PC-9 (cell line): ENCODE measurements around the gene MYBPH. TPM values are rescaled to one million over a fixed set of nuclear protein-coding genes. Genes with fewer than 3 reads are reported as not detected.

ENCODE experiments used
- BruUV-seq: library from RNA; stranded (reverse); fragments of 400-500 nt; replicated peaks from 2 replicates; lab custom pipeline; 2021; lab: Mats Ljungman, UMichigan
- CTCF ChIA-PET: fragments of 300-600 bp; sonication (Branson Sonifier 250); formaldehyde crosslinking; loops from one replicate; lab custom pipeline; 2022; ENCODE audit warnings: antibody characterized with exemption; lab: Charles Lee
- POLR2A ChIA-PET: fragments of 300-600 bp; sonication (Branson Sonifier 250); formaldehyde crosslinking; loops from one replicate; lab custom pipeline; 2022; ENCODE audit warnings: antibody characterized with exemption; ENCODE audit not compliant: unreplicated experiment; lab: Charles Lee
- DNase-seq, 2 experiments: peaks; one replicate each; pipeline versions ENCODE4 v3.0.0 to v3.0.0-alpha.2; 2015 to 2022; ENCODE audit warnings: mixed read lengths in 1 of 2
- H2AFZ ChIP-seq: fragments of 200-600 bp; sonication (generic); 2 replicates; pipeline ENCODE4 v1.8.1; 2017; ENCODE audit warnings: antibody characterized with exemption
- H3F3A ChIP-seq: fragments of 200-600 bp; sonication (generic); 2 replicates; pipeline ENCODE4 v1.8.1; 2017; ENCODE audit warnings: antibody characterized with exemption, mild to moderate bottlenecking, low read depth; ENCODE audit not compliant: insufficient read depth
- H3K27ac ChIP-seq: fragments of 200-600 bp; sonication (generic); 2 replicates; pipeline ENCODE4 v1.6.1; 2016; ENCODE audit warnings: mixed run types
- H3K27me3 ChIP-seq: fragments of 200-600 bp; sonication (generic); 2 replicates; pipeline ENCODE4 v1.6.1; 2016; ENCODE audit warnings: low read depth, mixed run types; ENCODE audit not compliant: insufficient read depth
- H3K36me3 ChIP-seq: fragments of 200-600 bp; sonication (generic); 2 replicates; pipeline ENCODE4 v1.6.1; 2016; ENCODE audit warnings: low read depth, mixed run types
- H3K4me1 ChIP-seq: fragments of 200-600 bp; sonication (generic); replicated peaks from 2 replicates; pipeline ENCODE4 v1.6.1; 2016; ENCODE audit warnings: mixed run types; ENCODE audit not compliant: insufficient read depth
- H3K4me2 ChIP-seq: fragments of 200-600 bp; sonication (generic); 2 replicates; pipeline ENCODE4 v1.6.1; 2017; ENCODE audit warnings: mixed run types
- H3K4me3 ChIP-seq: fragments of 200-600 bp; sonication (generic); 2 replicates; pipeline ENCODE4 v1.6.1; 2016; ENCODE audit warnings: mixed run types
- H3K79me2 ChIP-seq: fragments of 200-600 bp; sonication (generic); 2 replicates; pipeline ENCODE4 v1.6.1; 2017; ENCODE audit warnings: low read depth, mixed run types
- H3K9me2 ChIP-seq: fragments of 200-600 bp; sonication (generic); 2 replicates; pipeline ENCODE4 v1.8.1; 2017; ENCODE audit warnings: mild to moderate bottlenecking; ENCODE audit not compliant: insufficient read depth
- H3K9me3 ChIP-seq: fragments of 200-600 bp; sonication (generic); 2 replicates; pipeline ENCODE4 v1.8.1; 2016; ENCODE audit warnings: low read depth; ENCODE audit not compliant: insufficient read depth
- H4K20me1 ChIP-seq: fragments of 200-600 bp; sonication (generic); 2 replicates; pipeline ENCODE4 v1.8.1; 2017; ENCODE audit not compliant: insufficient read depth
- EZH2 ChIP-seq: fragments of 200-600 bp; sonication (generic); IDR thresholded peaks from 2 replicates; pipeline ENCODE4 v1.8.0; 2017; ENCODE audit warnings: antibody characterized with exemption, low read depth
- intact Hi-C: fragments of 100-400 bp; cut with micrococcal nuclease; formaldehyde crosslinking; loops from one replicate; pipeline ENCODE4 v1.10.0; 2022; ENCODE audit not compliant: unreplicated experiment
- total RNA-seq: library from RNA; stranded (reverse); gene quantifications from 2 replicates; pipeline ENCODE4 v1.2.3, GENCODE V29; 2021
- TF ChIP-seq, protein P1 (sequence below): fragments of 200-600 bp; sonication (generic); conservative IDR thresholded peaks from 2 replicates; pipeline ENCODE4 v1.6.1; 2017; ENCODE audit warnings: mixed run types, antibody characterized with exemption, mild to moderate bottlenecking, moderate library complexity

MYBPH gene
- total RNA-seq, 1 experiment from 2014 or later: not detected

DNA sequence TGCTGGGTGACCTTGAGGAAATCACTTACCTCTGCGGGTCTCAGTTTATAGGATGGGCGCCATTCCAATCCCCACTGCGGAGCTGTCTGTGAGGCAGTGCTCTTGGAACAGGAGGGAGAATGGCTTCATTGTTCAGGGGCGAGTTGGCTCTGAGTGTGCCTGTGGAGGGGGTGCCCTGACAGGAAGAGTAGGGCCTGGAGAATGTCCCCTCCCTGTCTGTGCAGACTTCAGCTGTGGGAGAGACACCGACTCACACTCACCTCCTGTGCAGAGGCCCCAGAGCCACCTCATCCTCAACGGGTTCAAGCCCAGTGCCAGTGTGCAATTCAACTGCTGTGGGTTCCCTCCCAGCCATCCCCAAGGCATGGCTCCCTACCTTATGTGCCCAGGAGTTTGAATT is 31.0 kb downstream of the MYBPH start:
- Histone ChIP-seq H3K9me2 (no peaks in the 10 kb centered on the region), H3K27ac (no peak overlapping the region), H3K27me3 (no peaks in the 10 kb centered on the region), H2AFZ (no peak overlapping the region), H3K4me3 (no peak overlapping the region), H3K4me2 (no peak overlapping the region), H3K79me2 (no peaks in the 10 kb centered on the region), H3K4me1 (0 out of 2 replicates have a peak, but pooled peaks cover 10% of the 10 kb centered on the region), H4K20me1 (no peaks in the 10 kb centered on the region), H3K36me3 (peaks cover 5% of the 10 kb centered on the region; the same call in 1 of the 2 replicates), H3K9me3 (no peaks in the 10 kb centered on the region), H3F3A (0 out of 2 replicates have a peak, but pooled peaks cover 6% of the 10 kb centered on the region)
- TF ChIP-seq, protein P1, sequence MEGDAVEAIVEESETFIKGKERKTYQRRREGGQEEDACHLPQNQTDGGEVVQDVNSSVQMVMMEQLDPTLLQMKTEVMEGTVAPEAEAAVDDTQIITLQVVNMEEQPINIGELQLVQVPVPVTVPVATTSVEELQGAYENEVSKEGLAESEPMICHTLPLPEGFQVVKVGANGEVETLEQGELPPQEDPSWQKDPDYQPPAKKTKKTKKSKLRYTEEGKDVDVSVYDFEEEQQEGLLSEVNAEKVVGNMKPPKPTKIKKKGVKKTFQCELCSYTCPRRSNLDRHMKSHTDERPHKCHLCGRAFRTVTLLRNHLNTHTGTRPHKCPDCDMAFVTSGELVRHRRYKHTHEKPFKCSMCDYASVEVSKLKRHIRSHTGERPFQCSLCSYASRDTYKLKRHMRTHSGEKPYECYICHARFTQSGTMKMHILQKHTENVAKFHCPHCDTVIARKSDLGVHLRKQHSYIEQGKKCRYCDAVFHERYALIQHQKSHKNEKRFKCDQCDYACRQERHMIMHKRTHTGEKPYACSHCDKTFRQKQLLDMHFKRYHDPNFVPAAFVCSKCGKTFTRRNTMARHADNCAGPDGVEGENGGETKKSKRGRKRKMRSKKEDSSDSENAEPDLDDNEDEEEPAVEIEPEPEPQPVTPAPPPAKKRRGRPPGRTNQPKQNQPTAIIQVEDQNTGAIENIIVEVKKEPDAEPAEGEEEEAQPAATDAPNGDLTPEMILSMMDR: no peak
- no peak for TF ChIP-seq EZH2
- no TSS peak for BruUV-seq
- ChIA-PET POLR2A (no interaction called here), CTCF (no interaction called here)
- intact Hi-C loops: no loop called here
- DNase-seq: no peak

DNA sequence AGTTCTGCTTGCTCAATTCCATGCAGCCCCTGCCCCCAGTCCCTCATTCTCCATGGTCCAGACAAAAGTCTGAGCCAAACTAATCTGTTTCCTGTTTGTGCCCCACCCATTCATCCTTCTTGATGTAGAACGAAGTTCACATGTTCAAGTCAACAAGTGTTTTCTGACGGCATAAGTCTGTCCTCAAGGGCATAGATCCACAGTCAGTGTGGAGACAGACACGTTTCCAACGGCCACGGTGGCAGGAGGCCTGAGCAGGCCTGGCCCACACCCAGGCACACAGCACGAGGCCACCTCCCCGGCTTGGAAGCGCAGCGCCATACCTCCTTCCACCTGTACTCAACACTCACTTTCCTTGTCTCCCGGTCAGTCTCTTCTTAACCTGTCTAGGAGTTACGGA is 32.0 kb downstream of the MYBPH start:
- intact Hi-C loops: no loop called here
- Histone ChIP-seq H2AFZ (no peak overlapping the region), H3K36me3 (peaks cover 5% of the 10 kb centered on the region; the same call in 1 of the 2 replicates), H4K20me1 (no peaks in the 10 kb centered on the region), H3K79me2 (no peaks in the 10 kb centered on the region), H3K9me3 (no peaks in the 10 kb centered on the region), H3K4me1 (0 out of 2 replicates have a peak, but pooled peaks cover 10% of the 10 kb centered on the region), H3K4me3 (no peak overlapping the region), H3F3A (no peaks in the 10 kb centered on the region), H3K27ac (no peak overlapping the region), H3K27me3 (no peaks in the 10 kb centered on the region), H3K9me2 (no peaks in the 10 kb centered on the region), H3K4me2 (no peak overlapping the region)
- TF ChIP-seq, protein P1: no peak
- TF ChIP-seq EZH2: no peak
- ChIA-PET CTCF (interaction anchor here (0.7 kb wide), 1 partner anchor 54 kb away, joined by 4 read pairs; no protein-coding TSS in a partner anchor), POLR2A (no interaction called here)
- BruUV-seq: no TSS peak
- DNase-seq: no peak

DNA sequence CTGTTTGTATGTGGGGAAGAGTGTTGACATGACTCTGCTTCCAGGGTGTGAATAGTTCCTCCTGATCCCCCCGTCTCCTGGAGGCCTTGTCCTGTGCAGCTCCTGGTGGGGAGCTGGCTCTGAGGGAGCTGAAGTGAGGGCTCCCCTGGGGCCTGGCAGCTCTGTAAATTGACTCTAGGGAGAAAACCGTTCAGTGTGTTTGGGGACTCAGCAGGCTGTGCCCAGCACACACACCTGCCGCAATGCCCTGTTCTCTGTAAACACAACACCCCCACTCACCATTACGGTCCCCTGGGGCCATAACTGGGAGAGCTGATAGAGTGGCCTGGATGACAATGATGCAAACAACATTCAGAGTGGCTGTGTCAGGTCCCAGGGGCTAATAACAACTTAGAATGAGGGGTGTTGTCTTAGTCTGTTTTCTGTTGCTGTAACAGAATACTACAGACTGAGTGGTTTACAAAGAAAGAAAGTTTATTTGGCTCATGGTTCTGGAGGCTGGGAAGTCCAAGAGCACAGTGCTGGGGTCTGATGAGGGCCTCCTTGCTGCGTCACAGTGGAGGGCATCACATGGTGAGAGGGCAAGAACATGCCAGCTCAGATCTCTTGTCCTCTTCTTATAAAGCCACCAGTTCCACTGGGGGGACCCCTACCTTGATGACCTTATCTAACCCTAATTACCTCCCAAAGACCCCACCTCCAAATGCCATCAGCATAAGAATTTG is 32.8 kb downstream of the MYBPH start:
- ChIA-PET POLR2A (no interaction called here), CTCF (interaction anchor here (0.7 kb wide), 1 partner anchor 53 kb away, joined by 4 read pairs; no protein-coding TSS in a partner anchor)
- no peaks in the 10 kb centered on the region for H4K20me1 ChIP-seq
- BruUV-seq: no TSS peak
- TF ChIP-seq EZH2: no peak
- TF ChIP-seq, protein P1: no peak
- H3K79me2 ChIP-seq: peaks cover 7% of the 10 kb centered on the region
- no peak overlapping the region for H3K4me3 ChIP-seq
- H3K4me2 ChIP-seq: no peak overlapping the region
- no peak for DNase-seq
- H3K27me3 ChIP-seq: no peaks in the 10 kb centered on the region
- no peaks in the 10 kb centered on the region for H3K9me2 ChIP-seq
- intact Hi-C loops: no loop called here
- no peaks in the 10 kb centered on the region for H3K9me3 ChIP-seq
- H3K36me3 ChIP-seq: peaks cover 10% of the 10 kb centered on the region; the same call in 1 of the 2 replicates
- H3F3A ChIP-seq: no peaks in the 10 kb centered on the region
- H2AFZ ChIP-seq: no peak overlapping the region
- 0 out of 2 replicates have a peak, but pooled peaks cover 10% of the 10 kb centered on the region for H3K4me1 ChIP-seq
- no peak overlapping the region for H3K27ac ChIP-seq
